PFSK-1 (cell line): Measurements from ENCODE around the gene SH3TC1.

Experiments
- POLR2AphosphoS5 ChIP-seq: IDR thresholded peaks from 2 replicates; pipeline ENCODE4 v1.6.1; 2012; ENCODE audit warnings: low read depth, mild to moderate bottlenecking, control low read depth, low read length, moderate library complexity
- TAF1 ChIP-seq: IDR thresholded peaks from 2 replicates; pipeline ENCODE4 v1.6.1; 2012; ENCODE audit warnings: low read length, control low read depth, borderline replicate concordance; ENCODE audit not compliant: insufficient read depth
- TF ChIP-seq, protein P1 (sequence below), 2 experiments: IDR thresholded peaks; 2 replicates each; pipeline versions ENCODE4 v1.6.1 to v1.8.0; 2011 to 2012; ENCODE audit warnings: low read depth in 2 of 2, low read length in 2 of 2, control low read depth in 1 of 2, inconsistent platforms in 1 of 2, mild to moderate bottlenecking in 1 of 2, moderate library complexity in 1 of 2; ENCODE audit not compliant: insufficient read depth in 1 of 2

DNA sequence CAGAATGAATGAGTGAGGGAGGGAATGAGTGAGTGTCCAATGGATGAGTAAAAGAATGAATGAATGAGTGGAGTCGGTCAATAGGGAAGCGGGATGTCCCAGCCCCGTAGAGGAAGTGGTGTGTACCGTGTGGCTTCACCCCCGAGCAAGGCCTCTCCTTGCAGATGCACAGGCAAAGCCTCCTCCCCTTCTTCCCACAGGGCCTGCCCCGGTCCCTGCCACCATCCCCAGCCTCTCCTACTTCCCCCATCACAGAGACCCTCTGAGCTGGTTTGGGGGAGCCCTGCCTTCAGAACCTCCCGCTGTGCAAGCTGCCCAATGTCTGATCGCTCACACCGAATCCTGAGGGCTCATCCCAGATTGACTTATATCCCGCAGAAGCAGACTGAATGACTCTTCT, 84.1 kb downstream of the SH3TC1 start:
- TF ChIP-seq POLR2AphosphoS5 (no peak), TAF1 (no peak)
- TF ChIP-seq, protein P1, sequence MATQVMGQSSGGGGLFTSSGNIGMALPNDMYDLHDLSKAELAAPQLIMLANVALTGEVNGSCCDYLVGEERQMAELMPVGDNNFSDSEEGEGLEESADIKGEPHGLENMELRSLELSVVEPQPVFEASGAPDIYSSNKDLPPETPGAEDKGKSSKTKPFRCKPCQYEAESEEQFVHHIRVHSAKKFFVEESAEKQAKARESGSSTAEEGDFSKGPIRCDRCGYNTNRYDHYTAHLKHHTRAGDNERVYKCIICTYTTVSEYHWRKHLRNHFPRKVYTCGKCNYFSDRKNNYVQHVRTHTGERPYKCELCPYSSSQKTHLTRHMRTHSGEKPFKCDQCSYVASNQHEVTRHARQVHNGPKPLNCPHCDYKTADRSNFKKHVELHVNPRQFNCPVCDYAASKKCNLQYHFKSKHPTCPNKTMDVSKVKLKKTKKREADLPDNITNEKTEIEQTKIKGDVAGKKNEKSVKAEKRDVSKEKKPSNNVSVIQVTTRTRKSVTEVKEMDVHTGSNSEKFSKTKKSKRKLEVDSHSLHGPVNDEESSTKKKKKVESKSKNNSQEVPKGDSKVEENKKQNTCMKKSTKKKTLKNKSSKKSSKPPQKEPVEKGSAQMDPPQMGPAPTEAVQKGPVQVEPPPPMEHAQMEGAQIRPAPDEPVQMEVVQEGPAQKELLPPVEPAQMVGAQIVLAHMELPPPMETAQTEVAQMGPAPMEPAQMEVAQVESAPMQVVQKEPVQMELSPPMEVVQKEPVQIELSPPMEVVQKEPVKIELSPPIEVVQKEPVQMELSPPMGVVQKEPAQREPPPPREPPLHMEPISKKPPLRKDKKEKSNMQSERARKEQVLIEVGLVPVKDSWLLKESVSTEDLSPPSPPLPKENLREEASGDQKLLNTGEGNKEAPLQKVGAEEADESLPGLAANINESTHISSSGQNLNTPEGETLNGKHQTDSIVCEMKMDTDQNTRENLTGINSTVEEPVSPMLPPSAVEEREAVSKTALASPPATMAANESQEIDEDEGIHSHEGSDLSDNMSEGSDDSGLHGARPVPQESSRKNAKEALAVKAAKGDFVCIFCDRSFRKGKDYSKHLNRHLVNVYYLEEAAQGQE (IDR thresholded peaks at IDR 0.05; ENCODE audit: insufficient read depth in 1 of 2, low read depth in 2 of 2, low read length in 2 of 2): no peak
